ENCODE measurements around the gene INTU. TPM values are rescaled to one million over a fixed set of nuclear protein-coding genes. Genes with fewer than 3 reads are reported as not detected.

The INTU gene
- polyA plus RNA-seq, 1 experiment = 11.1 TPM

DNA sequence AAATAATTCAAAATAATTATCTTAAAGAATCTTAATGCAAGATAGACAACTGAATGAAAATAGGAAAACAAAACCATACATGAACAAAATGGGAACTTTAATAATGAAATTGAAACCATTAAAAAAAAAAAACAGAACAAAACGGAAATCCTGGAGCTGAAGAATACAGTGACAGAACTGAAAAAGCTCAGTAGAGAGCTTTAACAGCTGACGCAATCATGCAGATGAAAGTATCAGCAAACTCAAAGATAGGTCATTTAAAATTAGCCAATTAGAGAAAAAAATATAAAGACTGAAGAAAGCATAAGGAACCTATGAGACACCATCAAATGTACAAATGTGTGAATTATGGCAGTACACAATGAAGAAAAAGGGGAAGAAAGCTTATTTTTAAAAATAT is 116.2 kb downstream of the INTU start:
- POLR2A ChIA-PET = no interaction called here
- no peak overlapping the region for H3K27ac ChIP-seq (ENCODE audit: low read depth, low read length)
- no peaks in the 10 kb centered on the region for H3K27me3 ChIP-seq (ENCODE audit: control insufficient read depth, insufficient read depth, low read length)
- CTCF ChIA-PET = no interaction called here
- no peak for DNase-seq (ENCODE audit: low read depth, low spot score)
- no peak overlapping the region for H3K4me3 ChIP-seq (ENCODE audit: low read depth, low read length)
- peaks cover 12% of the 10 kb centered on the region for H3K9me3 ChIP-seq (ENCODE audit: control insufficient read depth, insufficient read depth, low read length)
- TF ChIP-seq, protein P1, sequence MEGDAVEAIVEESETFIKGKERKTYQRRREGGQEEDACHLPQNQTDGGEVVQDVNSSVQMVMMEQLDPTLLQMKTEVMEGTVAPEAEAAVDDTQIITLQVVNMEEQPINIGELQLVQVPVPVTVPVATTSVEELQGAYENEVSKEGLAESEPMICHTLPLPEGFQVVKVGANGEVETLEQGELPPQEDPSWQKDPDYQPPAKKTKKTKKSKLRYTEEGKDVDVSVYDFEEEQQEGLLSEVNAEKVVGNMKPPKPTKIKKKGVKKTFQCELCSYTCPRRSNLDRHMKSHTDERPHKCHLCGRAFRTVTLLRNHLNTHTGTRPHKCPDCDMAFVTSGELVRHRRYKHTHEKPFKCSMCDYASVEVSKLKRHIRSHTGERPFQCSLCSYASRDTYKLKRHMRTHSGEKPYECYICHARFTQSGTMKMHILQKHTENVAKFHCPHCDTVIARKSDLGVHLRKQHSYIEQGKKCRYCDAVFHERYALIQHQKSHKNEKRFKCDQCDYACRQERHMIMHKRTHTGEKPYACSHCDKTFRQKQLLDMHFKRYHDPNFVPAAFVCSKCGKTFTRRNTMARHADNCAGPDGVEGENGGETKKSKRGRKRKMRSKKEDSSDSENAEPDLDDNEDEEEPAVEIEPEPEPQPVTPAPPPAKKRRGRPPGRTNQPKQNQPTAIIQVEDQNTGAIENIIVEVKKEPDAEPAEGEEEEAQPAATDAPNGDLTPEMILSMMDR (IDR thresholded peaks at IDR 0.05; ENCODE audit: low read depth, low read length) = no peak

DNA sequence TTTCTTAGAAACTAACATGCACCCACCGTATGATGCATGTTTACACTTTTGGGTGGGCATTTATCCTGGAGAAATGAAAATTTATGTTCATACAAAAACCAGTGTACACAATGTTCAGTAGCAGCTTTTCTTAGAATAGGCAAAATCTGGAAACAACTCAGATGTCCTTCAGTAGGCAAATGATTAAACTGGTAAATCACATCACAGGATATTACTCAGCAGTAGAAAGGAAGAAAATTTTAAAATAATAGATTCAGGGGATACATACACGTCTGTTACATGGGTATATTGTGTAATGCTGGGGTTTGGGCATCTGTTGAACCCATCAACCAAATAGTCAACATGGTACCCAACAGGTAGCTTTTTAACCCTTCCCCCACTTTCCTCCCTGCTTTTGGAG is 124.1 kb downstream of the INTU start:
- Histone ChIP-seq H3K27ac (ENCODE audit: low read depth, low read length) (no peak overlapping the region), H3K4me3 (ENCODE audit: low read depth, low read length) (no peak overlapping the region), H3K27me3 (ENCODE audit: control insufficient read depth, insufficient read depth, low read length) (no peaks in the 10 kb centered on the region), H3K9me3 (ENCODE audit: control insufficient read depth, insufficient read depth, low read length) (no peaks in the 10 kb centered on the region)
- DNase-seq (ENCODE audit: low read depth, low spot score) = no peak
- ChIA-PET CTCF (no interaction called here), POLR2A (no interaction called here)
- TF ChIP-seq, protein P1 (IDR thresholded peaks at IDR 0.05; ENCODE audit: low read depth, low read length) = no peak

DNA sequence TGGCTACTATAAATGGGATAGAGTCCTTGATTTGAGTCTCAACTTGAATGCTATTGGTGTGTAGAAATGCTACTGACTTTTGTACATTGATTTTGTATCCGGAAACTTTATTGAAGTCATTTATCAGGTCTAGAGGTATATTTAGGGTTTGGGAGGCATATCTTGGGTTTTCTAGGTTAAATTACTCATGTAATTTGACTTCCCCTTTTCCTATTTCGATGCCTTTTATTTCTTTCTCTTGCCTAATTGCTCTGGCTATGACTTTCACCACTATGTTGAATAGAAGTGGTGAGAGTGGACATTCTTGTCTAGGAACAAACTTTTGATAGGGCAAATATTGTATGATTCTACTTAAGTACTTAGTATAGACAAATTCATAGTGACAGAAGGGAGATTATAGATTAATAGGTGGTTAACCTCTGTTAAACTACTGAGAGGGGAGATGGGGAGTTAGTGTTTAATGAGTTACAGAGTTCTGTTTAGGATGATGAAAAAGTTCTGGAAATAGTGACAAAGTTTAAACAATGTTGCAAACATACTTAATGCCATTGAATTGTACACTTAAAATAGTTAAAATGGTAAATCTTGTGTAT is 126.6 kb downstream of the INTU start:
- Histone ChIP-seq H3K9me3 (ENCODE audit: control insufficient read depth, insufficient read depth, low read length) (no peaks in the 10 kb centered on the region), H3K4me3 (ENCODE audit: low read depth, low read length) (no peak overlapping the region), H3K27ac (ENCODE audit: low read depth, low read length) (no peak overlapping the region), H3K27me3 (ENCODE audit: control insufficient read depth, insufficient read depth, low read length) (no peaks in the 10 kb centered on the region)
- no peak for DNase-seq (ENCODE audit: low read depth, low spot score)
- CTCF ChIA-PET = no interaction called here
- POLR2A ChIA-PET = no interaction called here
- TF ChIP-seq, protein P1 (IDR thresholded peaks at IDR 0.05; ENCODE audit: low read depth, low read length) = no peak

DNA sequence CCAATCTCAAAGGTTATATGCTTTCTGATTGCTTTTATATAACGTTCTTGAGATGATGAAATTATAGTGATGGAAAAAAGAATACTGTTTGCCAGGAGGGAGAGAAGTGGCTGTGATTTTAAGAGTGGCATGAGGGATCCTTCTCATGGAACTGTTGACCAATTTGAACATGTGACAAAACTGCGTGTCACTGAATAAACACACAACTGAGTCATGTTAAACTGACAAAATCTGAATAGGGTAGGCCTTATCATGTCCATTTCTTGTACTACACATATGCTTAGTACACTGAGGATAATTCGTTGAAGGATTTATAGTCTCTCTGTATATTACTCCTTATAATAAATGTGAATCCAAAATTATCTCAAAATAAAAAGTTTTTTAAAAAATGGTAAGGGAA is 127.1 kb downstream of the INTU start:
- ChIA-PET POLR2A (no interaction called here), CTCF (no interaction called here)
- H3K27ac ChIP-seq (ENCODE audit: low read depth, low read length) = no peak overlapping the region
- H3K9me3 ChIP-seq (ENCODE audit: control insufficient read depth, insufficient read depth, low read length) = no peaks in the 10 kb centered on the region
- TF ChIP-seq, protein P1 (IDR thresholded peaks at IDR 0.05; ENCODE audit: low read depth, low read length) = no peak
- H3K4me3 ChIP-seq (ENCODE audit: low read depth, low read length) = no peak overlapping the region
- no peaks in the 10 kb centered on the region for H3K27me3 ChIP-seq (ENCODE audit: control insufficient read depth, insufficient read depth, low read length)
- DNase-seq (ENCODE audit: low read depth, low spot score) = no peak

DNA sequence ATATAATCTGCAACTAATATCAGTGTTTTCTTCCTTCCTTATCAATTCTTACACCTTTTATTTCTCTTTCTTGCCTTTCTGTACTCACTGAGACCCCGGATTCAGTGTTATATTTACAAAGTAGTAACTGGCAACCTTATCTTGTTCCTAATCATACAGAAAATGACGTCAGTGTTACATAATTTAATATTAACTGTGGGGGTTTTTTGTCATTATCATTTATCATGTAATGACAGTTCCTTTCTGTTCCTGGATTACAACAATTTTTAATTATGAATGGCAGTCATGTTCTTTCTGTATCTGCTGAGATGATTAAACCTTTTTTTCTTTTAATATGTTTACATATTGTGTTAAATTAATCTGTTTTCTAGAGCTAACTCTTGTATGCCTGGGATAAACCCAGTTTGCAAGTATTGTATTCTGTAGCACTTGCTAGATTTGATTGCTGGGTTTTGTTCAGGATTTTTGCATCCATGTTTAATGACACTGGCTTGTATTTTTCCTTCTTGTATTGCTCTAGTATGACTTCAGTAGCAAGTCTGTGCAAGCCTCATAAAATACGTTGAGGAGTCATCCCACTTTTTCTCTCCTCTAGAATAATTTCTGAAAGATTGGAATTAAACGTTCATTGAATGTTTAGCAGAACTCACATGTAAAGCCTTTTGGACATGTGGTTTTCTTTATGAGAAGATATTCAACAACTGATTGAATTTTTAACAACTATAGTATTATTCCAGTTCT is 138.9 kb downstream of the INTU start:
- H3K9me3 ChIP-seq (ENCODE audit: control insufficient read depth, insufficient read depth, low read length) = no peaks in the 10 kb centered on the region
- TF ChIP-seq, protein P1 (IDR thresholded peaks at IDR 0.05; ENCODE audit: low read depth, low read length) = no peak
- ChIA-PET POLR2A (no interaction called here), CTCF (no interaction called here)
- DNase-seq (ENCODE audit: low read depth, low spot score) = no peak
- H3K4me3 ChIP-seq (ENCODE audit: low read depth, low read length) = no peak overlapping the region
- no peaks in the 10 kb centered on the region for H3K27me3 ChIP-seq (ENCODE audit: control insufficient read depth, insufficient read depth, low read length)
- no peak overlapping the region for H3K27ac ChIP-seq (ENCODE audit: low read depth, low read length)
